K562 (cell line): Measurements from ENCODE around the gene CHCHD6. TPM values are rescaled to one million over a fixed set of nuclear protein-coding genes. Genes with fewer than 3 reads are reported as not detected.

Source experiments
- ASH1L ChIP-seq: fragments of 450-650 bp; IDR thresholded peaks from 2 replicates; pipeline ENCODE4 v1.6.1; 2018; ENCODE audit warnings: borderline replicate concordance, mild to moderate bottlenecking, low read depth; ENCODE audit not compliant: partially characterized antibody
- EP400 ChIP-seq: fragments of 450-650 bp; IDR thresholded peaks from 2 replicates; pipeline ENCODE4 v1.6.1; 2017; ENCODE audit warnings: antibody characterized with exemption, mild to moderate bottlenecking, moderate library complexity
- ILK ChIP-seq: fragments of 450-650 bp; IDR thresholded peaks from 2 replicates; pipeline ENCODE4 v1.6.1; 2016; ENCODE audit warnings: missing genetic modification characterization, low read depth, mild to moderate bottlenecking, missing compliant biosample characterization, moderate library complexity, borderline replicate concordance
- MTA1 ChIP-seq: fragments of 450-650 bp; IDR thresholded peaks from 2 replicates; pipeline ENCODE4 v1.6.1; 2017; ENCODE audit warnings: borderline replicate concordance
- NCOA6 ChIP-seq: fragments of 450-650 bp; IDR thresholded peaks from 2 replicates; pipeline ENCODE4 v1.6.1; 2017; ENCODE audit warnings: mild to moderate bottlenecking
- PHF20 ChIP-seq: fragments of 450-650 bp; IDR thresholded peaks from 2 replicates; pipeline ENCODE4 v1.6.1; 2018; ENCODE audit not compliant: partially characterized antibody
- PYGO2 ChIP-seq: fragments of 450-650 bp; IDR thresholded peaks from 2 replicates; pipeline ENCODE4 v1.6.1; 2016; ENCODE audit warnings: mild to moderate bottlenecking, missing genetic modification characterization, moderate library complexity, missing compliant biosample characterization
- SIN3A ChIP-seq, 2 experiments: fragments of 150-350 bp in 1 of 2; IDR thresholded peaks; 2 replicates each; pipeline ENCODE4 v1.6.1; 2011 to 2016; ENCODE audit warnings: borderline replicate concordance in 2 of 2, low read depth in 2 of 2, low read length in 2 of 2, mild to moderate bottlenecking in 2 of 2, moderate library complexity in 2 of 2; ENCODE audit not compliant: control insufficient read depth in 1 of 2
- VEZF1 ChIP-seq: fragments of 200-800 bp; sonication (Bioruptor generic); IDR thresholded peaks from 2 replicates; pipeline ENCODE4 v1.6.1; 2017; ENCODE audit warnings: missing genetic modification characterization, missing compliant biosample characterization
- XRCC5 ChIP-seq: fragments of 200-400 bp; formaldehyde crosslinking; IDR thresholded peaks from 2 replicates; pipeline ENCODE4 v1.6.1; 2017; ENCODE audit warnings: low read depth, mild to moderate bottlenecking, low read length
- ZNF551 ChIP-seq: fragments of 250-450 bp; sonication (Bioruptor Pico); IDR thresholded peaks from 2 replicates; pipeline ENCODE4 v1.5.0; 2021; ENCODE audit warnings: mild to moderate bottlenecking, moderate library complexity
- polyA plus RNA-seq, 8 experiments: library from polyadenylated mRNA; depleted of rRNA in 4 of 8; stranded (reverse) in 5 of 8; unstranded in 3 of 8; fragments of >200 nt; fragmentation: Nextera tagmentation in 2 of 8; fragmentation: Illumina TruSeq in 1 of 8; extraction: Ambion mirVana in 2 of 8; extraction: Trizol in 1 of 8; gene quantifications; 2 replicates each; pipeline versions ENCODE4 v1.2.1 to v1.2.3, GENCODE V29; 2011 to 2014; ENCODE audit warnings: inconsistent platforms in 1 of 8, missing spikeins in 1 of 8
- total RNA-seq, 7 experiments: library from RNA; depleted of rRNA in 6 of 7; stranded (reverse); fragments of >200 nt in 6 of 7; fragmentation: Illumina TruSeq in 2 of 7; extraction: Trizol in 2 of 7; gene quantifications; 2 replicates each; pipeline versions ENCODE4 v1.2.1 to v1.2.3, GENCODE V29; 2011 to 2021; ENCODE audit warnings: low replicate concordance in 1 of 7
- TF ChIP-seq, protein P1 (sequence below): sonication (generic); formaldehyde crosslinking; IDR thresholded peaks from 2 replicates; pipeline ENCODE4 v1.8.0; 2022; ENCODE audit warnings: mild to moderate bottlenecking, missing genetic modification reagents, borderline replicate concordance
- TF ChIP-seq, protein P2 (sequence below): fragments of 450-650 bp; IDR thresholded peaks from 2 replicates; pipeline ENCODE4 v1.6.1; 2016; ENCODE audit warnings: low read depth
- TF ChIP-seq, protein P3 (sequence below): fragments of 250-450 bp; sonication (Bioruptor Pico); IDR thresholded peaks from 2 replicates; pipeline ENCODE4 v1.5.0; 2021; ENCODE audit warnings: mild to moderate bottlenecking, borderline replicate concordance

Gene CHCHD6
- total and polyA plus RNA-seq, 9 of the 15 experiments (the other 6 are each of a cell fraction or from before 2014, with no cell fraction given): 4.6 to 18.6 (median 10.9) TPM

DNA sequence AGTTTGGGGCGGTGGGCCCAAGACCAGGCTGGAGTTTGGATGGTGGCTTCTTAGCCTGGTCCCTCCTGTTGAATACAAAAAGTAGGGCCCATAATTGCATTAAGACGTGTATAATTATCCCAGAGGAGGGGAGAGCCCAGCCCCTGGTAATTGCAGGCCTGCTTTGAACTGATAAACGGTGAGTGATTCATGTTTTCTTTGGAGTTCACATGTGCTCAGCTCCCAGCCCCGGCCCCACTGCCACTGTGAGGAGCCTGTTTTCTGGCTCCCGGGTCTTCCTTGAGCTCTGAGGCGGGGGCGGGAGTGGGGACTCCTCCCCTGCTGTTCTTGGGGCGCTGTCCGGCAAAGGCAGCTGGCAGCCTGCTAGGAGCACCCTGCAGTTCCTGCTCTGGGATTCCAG is 282.0 kb downstream of the CHCHD6 start (continued):
- TF ChIP-seq NCOA6 (no peak), EP400 (peak; percentile 29; the same call in 1 of the 2 replicates), ILK (tag) (no peak), PYGO2 (no peak), PHF20 (no peak), MTA1 (no peak), ZNF551 (CRISPR knock-in tag) (no peak), VEZF1 (CRISPR knock-in tag) (peak; percentile 82), XRCC5 (no peak), ASH1L (no peak), SIN3A (IDR thresholded peaks at IDR 0.05; ENCODE audit: borderline replicate concordance in 2 of 2, control insufficient read depth in 1 of 2, low read depth in 2 of 2, low read length in 2 of 2) (peak; percentile 34 to 65; a peak in 1 of 4 replicates)
- TF ChIP-seq, protein P1, sequence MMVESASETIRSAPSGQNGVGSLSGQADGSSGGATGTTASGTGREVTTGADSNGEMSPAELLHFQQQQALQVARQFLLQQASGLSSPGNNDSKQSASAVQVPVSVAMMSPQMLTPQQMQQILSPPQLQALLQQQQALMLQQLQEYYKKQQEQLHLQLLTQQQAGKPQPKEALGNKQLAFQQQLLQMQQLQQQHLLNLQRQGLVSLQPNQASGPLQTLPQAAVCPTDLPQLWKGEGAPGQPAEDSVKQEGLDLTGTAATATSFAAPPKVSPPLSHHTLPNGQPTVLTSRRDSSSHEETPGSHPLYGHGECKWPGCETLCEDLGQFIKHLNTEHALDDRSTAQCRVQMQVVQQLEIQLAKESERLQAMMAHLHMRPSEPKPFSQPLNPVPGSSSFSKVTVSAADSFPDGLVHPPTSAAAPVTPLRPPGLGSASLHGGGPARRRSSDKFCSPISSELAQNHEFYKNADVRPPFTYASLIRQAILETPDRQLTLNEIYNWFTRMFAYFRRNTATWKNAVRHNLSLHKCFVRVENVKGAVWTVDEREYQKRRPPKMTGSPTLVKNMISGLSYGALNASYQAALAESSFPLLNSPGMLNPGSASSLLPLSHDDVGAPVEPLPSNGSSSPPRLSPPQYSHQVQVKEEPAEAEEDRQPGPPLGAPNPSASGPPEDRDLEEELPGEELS (CRISPR knock-in tag): no peak
- TF ChIP-seq, protein P2, sequence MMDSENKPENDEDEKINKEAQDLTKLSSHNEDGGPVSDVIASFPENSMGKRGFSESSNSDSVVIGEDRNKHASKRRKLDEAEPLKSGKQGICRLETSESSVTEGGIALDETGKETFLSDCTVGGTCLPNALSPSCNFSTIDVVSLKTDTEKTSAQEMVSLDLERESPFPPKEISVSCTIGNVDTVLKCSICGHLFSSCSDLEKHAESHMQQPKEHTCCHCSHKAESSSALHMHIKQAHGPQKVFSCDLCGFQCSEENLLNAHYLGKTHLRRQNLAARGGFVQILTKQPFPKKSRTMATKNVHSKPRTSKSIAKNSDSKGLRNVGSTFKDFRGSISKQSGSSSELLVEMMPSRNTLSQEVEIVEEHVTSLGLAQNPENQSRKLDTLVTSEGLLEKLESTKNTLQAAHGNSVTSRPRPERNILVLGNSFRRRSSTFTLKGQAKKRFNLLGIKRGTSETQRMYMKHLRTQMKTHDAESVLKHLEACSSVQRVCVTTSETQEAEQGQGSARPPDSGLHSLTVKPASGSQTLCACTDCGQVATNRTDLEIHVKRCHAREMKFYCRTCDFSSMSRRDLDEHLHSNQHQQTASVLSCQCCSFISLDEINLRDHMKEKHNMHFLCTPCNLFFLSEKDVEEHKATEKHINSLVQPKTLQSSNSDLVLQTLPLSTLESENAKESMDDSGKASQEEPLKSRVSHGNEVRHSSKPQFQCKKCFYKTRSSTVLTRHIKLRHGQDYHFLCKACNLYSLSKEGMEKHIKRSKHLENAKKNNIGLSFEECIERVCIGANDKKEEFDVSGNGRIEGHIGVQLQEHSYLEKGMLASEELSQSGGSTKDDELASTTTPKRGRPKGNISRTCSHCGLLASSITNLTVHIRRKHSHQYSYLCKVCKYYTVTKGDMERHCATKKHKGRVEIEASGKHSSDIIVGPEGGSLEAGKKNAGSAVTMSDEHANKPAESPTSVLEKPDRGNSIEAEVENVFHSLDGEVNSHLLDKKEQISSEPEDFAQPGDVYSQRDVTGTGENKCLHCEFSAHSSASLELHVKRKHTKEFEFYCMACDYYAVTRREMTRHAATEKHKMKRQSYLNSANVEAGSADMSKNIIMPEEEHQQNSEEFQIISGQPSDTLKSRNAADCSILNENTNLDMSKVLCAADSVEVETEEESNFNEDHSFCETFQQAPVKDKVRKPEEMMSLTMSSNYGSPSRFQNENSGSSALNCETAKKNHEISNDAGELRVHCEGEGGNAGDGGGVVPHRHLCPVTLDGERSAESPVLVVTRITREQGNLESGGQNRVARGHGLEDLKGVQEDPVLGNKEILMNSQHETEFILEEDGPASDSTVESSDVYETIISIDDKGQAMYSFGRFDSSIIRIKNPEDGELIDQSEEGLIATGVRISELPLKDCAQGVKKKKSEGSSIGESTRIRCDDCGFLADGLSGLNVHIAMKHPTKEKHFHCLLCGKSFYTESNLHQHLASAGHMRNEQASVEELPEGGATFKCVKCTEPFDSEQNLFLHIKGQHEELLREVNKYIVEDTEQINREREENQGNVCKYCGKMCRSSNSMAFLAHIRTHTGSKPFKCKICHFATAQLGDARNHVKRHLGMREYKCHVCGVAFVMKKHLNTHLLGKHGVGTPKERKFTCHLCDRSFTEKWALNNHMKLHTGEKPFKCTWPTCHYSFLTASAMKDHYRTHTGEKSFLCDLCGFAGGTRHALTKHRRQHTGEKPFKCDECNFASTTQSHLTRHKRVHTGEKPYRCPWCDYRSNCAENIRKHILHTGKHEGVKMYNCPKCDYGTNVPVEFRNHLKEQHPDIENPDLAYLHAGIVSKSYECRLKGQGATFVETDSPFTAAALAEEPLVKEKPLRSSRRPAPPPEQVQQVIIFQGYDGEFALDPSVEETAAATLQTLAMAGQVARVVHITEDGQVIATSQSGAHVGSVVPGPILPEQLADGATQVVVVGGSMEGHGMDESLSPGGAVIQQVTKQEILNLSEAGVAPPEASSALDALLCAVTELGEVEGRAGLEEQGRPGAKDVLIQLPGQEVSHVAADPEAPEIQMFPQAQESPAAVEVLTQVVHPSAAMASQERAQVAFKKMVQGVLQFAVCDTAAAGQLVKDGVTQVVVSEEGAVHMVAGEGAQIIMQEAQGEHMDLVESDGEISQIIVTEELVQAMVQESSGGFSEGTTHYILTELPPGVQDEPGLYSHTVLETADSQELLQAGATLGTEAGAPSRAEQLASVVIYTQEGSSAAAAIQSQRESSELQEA: no peak
- TF ChIP-seq, protein P3, sequence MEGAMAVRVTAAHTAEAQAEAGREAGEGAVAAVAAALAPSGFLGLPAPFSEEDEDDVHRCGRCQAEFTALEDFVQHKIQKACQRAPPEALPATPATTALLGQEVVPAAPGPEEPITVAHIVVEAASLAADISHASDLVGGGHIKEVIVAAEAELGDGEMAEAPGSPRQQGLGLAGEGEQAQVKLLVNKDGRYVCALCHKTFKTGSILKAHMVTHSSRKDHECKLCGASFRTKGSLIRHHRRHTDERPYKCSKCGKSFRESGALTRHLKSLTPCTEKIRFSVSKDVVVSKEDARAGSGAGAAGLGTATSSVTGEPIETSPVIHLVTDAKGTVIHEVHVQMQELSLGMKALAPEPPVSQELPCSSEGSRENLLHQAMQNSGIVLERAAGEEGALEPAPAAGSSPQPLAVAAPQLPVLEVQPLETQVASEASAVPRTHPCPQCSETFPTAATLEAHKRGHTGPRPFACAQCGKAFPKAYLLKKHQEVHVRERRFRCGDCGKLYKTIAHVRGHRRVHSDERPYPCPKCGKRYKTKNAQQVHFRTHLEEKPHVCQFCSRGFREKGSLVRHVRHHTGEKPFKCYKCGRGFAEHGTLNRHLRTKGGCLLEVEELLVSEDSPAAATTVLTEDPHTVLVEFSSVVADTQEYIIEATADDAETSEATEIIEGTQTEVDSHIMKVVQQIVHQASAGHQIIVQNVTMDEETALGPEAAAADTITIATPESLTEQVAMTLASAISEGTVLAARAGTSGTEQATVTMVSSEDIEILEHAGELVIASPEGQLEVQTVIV (CRISPR knock-in tag): no peak
